Measurements from ENCODE around the gene RGS5. TPM values are rescaled to one million over a fixed set of nuclear protein-coding genes. Genes with fewer than 3 reads are reported as not detected.

RGS5 gene
- polyA plus RNA-seq, 1 of the 3 experiments (the other 2 are of a cell fraction): 260 TPM

GRCh38 chr1:163130225-163130856, 72.4 kb downstream of the RGS5 start:
- WGBS (ENCODE audit: low lambda C conversion rate): 71% methylated on average over 1 of the region's 1 CpG
- no peak for DNase-seq
- CTCF ChIA-PET: interaction anchor here (0.6 to 1.5 kb wide), 2 partner anchors 277 to 293 kb away, joined by 3 to 5 read pairs; no protein-coding TSS in a partner anchor

GRCh38 chr1:163128282-163128681, 74.4 kb downstream of the RGS5 start:
- H4K20me1 ChIP-seq (ENCODE audit: insufficient read depth): no peaks in the 10 kb centered on the region
- no peak for DNase-seq
- no peaks in the 10 kb centered on the region for H3K9me2 ChIP-seq
- peaks cover 0 to 2% of the 10 kb centered on the region in 2 experiments; a peak in 1 of 4 replicates for H3K4me1 ChIP-seq (ENCODE audit: control insufficient read depth in 1 of 2, insufficient read depth in 2 of 2, low read depth in 1 of 2, low read length in 1 of 2)
- no peaks in the 10 kb centered on the region for H3F3A ChIP-seq (replicated peaks; ENCODE audit: insufficient read depth)
- ChIA-PET POLR2A (no interaction called here), CTCF (interaction anchor here (0.8 to 1.2 kb wide), 3 partner anchors 38 to 250 kb away, joined by 3 read pairs; no protein-coding TSS in a partner anchor)
- H3K79me2 ChIP-seq (ENCODE audit: insufficient read depth): no peaks in the 10 kb centered on the region
- H3K9me3 ChIP-seq: no peaks in the 10 kb centered on the region
- peaks cover 0 to 8% of the 10 kb centered on the region in 2 experiments for H3K36me3 ChIP-seq (replicated peaks in 1 of 2; ENCODE audit: control insufficient read depth in 1 of 2, insufficient read depth in 2 of 2, low read length in 1 of 2)
- no peak for TF ChIP-seq MAX (IDR thresholded peaks at IDR 0.05; ENCODE audit: low read depth)
- no peak for TF ChIP-seq GATA2 (CRISPR knock-in tag; IDR thresholded peaks at IDR 0.05)
- no peak for TF ChIP-seq CHD2 (IDR thresholded peaks at IDR 0.05; ENCODE audit: low read length, partially characterized antibody)
- TF ChIP-seq CTCF (IDR thresholded peaks at IDR 0.05): no peak
- TF ChIP-seq FOXM1 (IDR thresholded peaks at IDR 0.05; ENCODE audit: low read depth): no peak
- no peak for TF ChIP-seq JUND (IDR thresholded peaks at IDR 0.05)
- TF ChIP-seq RCOR1 (IDR thresholded peaks at IDR 0.05; ENCODE audit: low read length): no peak
- no peak for TF ChIP-seq NRF1 (IDR thresholded peaks at IDR 0.05; ENCODE audit: low read depth, low read length)
- no peak for TF ChIP-seq GABPA (IDR thresholded peaks at IDR 0.05; ENCODE audit: low read depth)
- no peak for TF ChIP-seq SIN3A (IDR thresholded peaks at IDR 0.05; ENCODE audit: borderline replicate concordance, low read depth, low read length)
- TF ChIP-seq MEF2A (IDR thresholded peaks at IDR 0.05; ENCODE audit: borderline replicate concordance, low read depth): no peak
- no peak for TF ChIP-seq NFIC (IDR thresholded peaks at IDR 0.05; ENCODE audit: borderline replicate concordance)
- TF ChIP-seq USF1 (IDR thresholded peaks at IDR 0.05; ENCODE audit: borderline replicate concordance, low read depth): no peak
- no peak for TF ChIP-seq YY1 (IDR thresholded peaks at IDR 0.05; ENCODE audit: low read depth)
- H3K27me3 ChIP-seq (ENCODE audit: insufficient read depth): no peaks in the 10 kb centered on the region
- H3K4me3 ChIP-seq (ENCODE audit: low read depth in 2 of 2, low read length in 1 of 2): no peak overlapping the region
- 80% methylated on average over 2 of the region's 2 CpGs for WGBS (ENCODE audit: low lambda C conversion rate)
- H3K9ac ChIP-seq: no peak overlapping the region
- H3K27ac ChIP-seq (ENCODE audit: low read depth in 2 of 2, low read length in 1 of 2): no peak overlapping the region
- H2AFZ ChIP-seq (ENCODE audit: low read depth): no peak overlapping the region
- H3K4me2 ChIP-seq: no peak overlapping the region

More at GRCh38 chr1:163130225-163130856, 72.4 kb downstream of the RGS5 start:
- Histone ChIP-seq H3K4me1 (ENCODE audit: control insufficient read depth in 1 of 2, insufficient read depth in 2 of 2, low read depth in 1 of 2, low read length in 1 of 2) (peaks cover 0 to 2% of the 10 kb centered on the region in 2 experiments; a peak in 1 of 4 replicates), H3F3A (replicated peaks; ENCODE audit: insufficient read depth) (no peaks in the 10 kb centered on the region), H3K36me3 (replicated peaks in 1 of 2; ENCODE audit: control insufficient read depth in 1 of 2, insufficient read depth in 2 of 2, low read length in 1 of 2) (peaks cover 0 to 8% of the 10 kb centered on the region in 2 experiments), H3K79me2 (ENCODE audit: insufficient read depth) (no peaks in the 10 kb centered on the region), H3K4me3 (ENCODE audit: low read depth in 2 of 2, low read length in 1 of 2) (no peak overlapping the region), H3K9ac (no peak overlapping the region), H4K20me1 (ENCODE audit: insufficient read depth) (no peaks in the 10 kb centered on the region), H3K9me2 (no peaks in the 10 kb centered on the region), H3K27ac (ENCODE audit: low read depth in 2 of 2, low read length in 1 of 2) (no peak overlapping the region), H3K27me3 (ENCODE audit: insufficient read depth) (no peaks in the 10 kb centered on the region), H2AFZ (ENCODE audit: low read depth) (no peak overlapping the region), H3K9me3 (no peaks in the 10 kb centered on the region), H3K4me2 (no peak overlapping the region)
- POLR2A ChIA-PET: no interaction called here
- TF ChIP-seq TAF1 (IDR thresholded peaks at IDR 0.05; ENCODE audit: borderline replicate concordance, low read depth, low read length): no peak
- no peak for TF ChIP-seq CHD2 (IDR thresholded peaks at IDR 0.05; ENCODE audit: low read length, partially characterized antibody)
- TF ChIP-seq GATA2 (CRISPR knock-in tag; IDR thresholded peaks at IDR 0.05): no peak
- TF ChIP-seq RFX5 (IDR thresholded peaks at IDR 0.05; ENCODE audit: low read length): no peak
- TF ChIP-seq USF2 (IDR thresholded peaks at IDR 0.05; ENCODE audit: borderline replicate concordance, low read depth, low read length): no peak
- no peak for TF ChIP-seq CTCF (IDR thresholded peaks at IDR 0.05)
- no peak for TF ChIP-seq MXI1 (IDR thresholded peaks at IDR 0.05; ENCODE audit: low read depth, low read length)
- TF ChIP-seq EZH2phosphoT487 (IDR thresholded peaks at IDR 0.05; ENCODE audit: borderline replicate concordance, low read depth): no peak

Data from SK-N-SH (cell line).